HuH-7 (cell line): ENCODE measurements around the gene COL13A1.
A peak's percentile ranks its signal among the peaks of the same experiment; 100 is the strongest.

Source experiments
- DNase-seq: peaks from one replicate; pipeline ENCODE4 v3.0.0; 2011; ENCODE audit warnings: low spot score

COL13A1 gene

GRCh38 chr10:69965086-69965485 lies 163.4 kb downstream of the COL13A1 start:
- DNase-seq, result no peak

- no peak for DNase-seq
Observed at GRCh38 chr10:69965919-69966662, 164.4 kb downstream of the COL13A1 start.

- peak; percentile 28 for DNase-seq
Observed at GRCh38 chr10:69968830-69969229, 167.1 kb downstream of the COL13A1 start.

GRCh38 chr10:69969977-69970376 lies 168.3 kb downstream of the COL13A1 start:
- no peak for DNase-seq

GRCh38 chr10:69972981-69973397 lies 171.3 kb downstream of the COL13A1 start:
- no peak for DNase-seq

- no peak for DNase-seq
Observed at GRCh38 chr10:69973678-69974077, 172.0 kb downstream of the COL13A1 start.

- no peak for DNase-seq
Observed at GRCh38 chr10:69974551-69975155, 172.9 kb downstream of the COL13A1 start.

- DNase-seq, result no peak
Observed at GRCh38 chr10:69976795-69977546, 175.3 kb downstream of the COL13A1 start.

- DNase-seq, result no peak
Observed at GRCh38 chr10:69979174-69979573, 177.5 kb downstream of the COL13A1 start.

- DNase-seq, result no peak
Observed at GRCh38 chr10:69980672-69981071, 179.0 kb downstream of the COL13A1 start.

GRCh38 chr10:69988094-69988493 lies 186.4 kb downstream of the COL13A1 start:
- no peak for DNase-seq

GRCh38 chr10:69991151-69991550 lies 189.4 kb downstream of the COL13A1 start:
- DNase-seq, result no peak

- DNase-seq, result peak; percentile 9
Observed at GRCh38 chr10:69994262-69994661, 192.6 kb downstream of the COL13A1 start.

- no peak for DNase-seq
Observed at GRCh38 chr10:69996611-69997010, 194.9 kb downstream of the COL13A1 start.

- DNase-seq, result no peak
Observed at GRCh38 chr10:70000262-70000661, 198.6 kb downstream of the COL13A1 start.

GRCh38 chr10:70007116-70007820 lies 205.6 kb downstream of the COL13A1 start:
- no peak for DNase-seq
